ENCODE results near the gene LRRC27.

Gene LRRC27

GRCh38 chr10:132339276-132339675 lies 7.3 kb downstream of the LRRC27 start:
- no peak for DNase-seq

- no peak for DNase-seq
These were observed 9.0 kb downstream of the LRRC27 start for GRCh38 chr10:132341017-132341416.

- DNase-seq = no peak
These were observed 9.8 kb downstream of the LRRC27 start for GRCh38 chr10:132341781-132342180.

- DNase-seq = no peak
These were observed 10.6 kb downstream of the LRRC27 start for GRCh38 chr10:132342553-132342952.

GRCh38 chr10:132344386-132344785 lies 12.4 kb downstream of the LRRC27 start:
- no peak for DNase-seq

- DNase-seq = no peak
These were observed 13.4 kb downstream of the LRRC27 start for GRCh38 chr10:132345345-132345744.

GRCh38 chr10:132346806-132347205 lies 14.8 kb downstream of the LRRC27 start:
- DNase-seq = no peak

GRCh38 chr10:132347211-132347930 lies 15.4 kb downstream of the LRRC27 start:
- no peak for DNase-seq

- DNase-seq = no peak
These were observed 15.9 kb downstream of the LRRC27 start for GRCh38 chr10:132347931-132348267.

GRCh38 chr10:132349766-132350165 lies 17.8 kb downstream of the LRRC27 start:
- no peak for DNase-seq

GRCh38 chr10:132350391-132350790 lies 18.4 kb downstream of the LRRC27 start:
- no peak for DNase-seq

GRCh38 chr10:132350946-132351345 lies 19.0 kb downstream of the LRRC27 start:
- no peak for DNase-seq

- DNase-seq = no peak
These were observed 19.6 kb downstream of the LRRC27 start for GRCh38 chr10:132351611-132352010.

GRCh38 chr10:132352462-132353308 lies 20.7 kb downstream of the LRRC27 start:
- DNase-seq = peak; percentile 70

- DNase-seq = no peak
These were observed 21.7 kb downstream of the LRRC27 start for GRCh38 chr10:132353456-132354355.

- no peak for DNase-seq
These were observed 22.5 kb downstream of the LRRC27 start for GRCh38 chr10:132354356-132355094.

GRCh38 chr10:132355297-132355696 lies 23.3 kb downstream of the LRRC27 start:
- no peak for DNase-seq

GRCh38 chr10:132355754-132356153 lies 23.8 kb downstream of the LRRC27 start:
- DNase-seq = no peak

- no peak for DNase-seq
These were observed 24.7 kb downstream of the LRRC27 start for GRCh38 chr10:132356621-132357195.

GRCh38 chr10:132357286-132358058 lies 25.5 kb downstream of the LRRC27 start:
- DNase-seq = no peak

- DNase-seq = no peak
These were observed 27.5 kb downstream of the LRRC27 start for GRCh38 chr10:132359305-132360040.
